Measurements from ENCODE around the gene SLC25A48.

Gene SLC25A48

DNA sequence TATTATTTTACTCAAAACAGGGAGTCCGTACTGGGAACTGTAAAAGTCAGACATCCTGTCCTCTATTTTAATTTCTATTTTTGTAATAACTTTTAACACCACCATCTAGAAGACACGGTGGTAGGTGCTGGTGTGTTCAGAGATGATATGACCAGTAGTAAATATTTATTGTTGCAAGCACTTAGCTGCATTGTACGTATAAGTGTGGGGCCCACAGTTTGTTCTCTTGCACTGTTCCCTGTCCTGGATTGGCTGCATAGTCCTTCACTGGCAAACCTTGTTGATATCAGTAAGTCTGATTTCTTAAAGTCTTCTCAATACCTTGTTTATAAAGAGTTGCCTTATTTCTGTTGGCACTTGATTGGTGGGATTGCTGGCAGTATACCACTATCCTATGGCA is 85.7 kb downstream of the SLC25A48 start:
- H3K36me3 ChIP-seq (ENCODE audit: control insufficient read depth, insufficient read depth, low read length) = no peaks in the 10 kb centered on the region
- H3K27me3 ChIP-seq (ENCODE audit: control insufficient read depth, insufficient read depth, low read length) = peaks cover 8% of the 10 kb centered on the region
- no peak overlapping the region for H3K9ac ChIP-seq (ENCODE audit: low read length)
- no peaks in the 10 kb centered on the region for H3K4me1 ChIP-seq (ENCODE audit: control insufficient read depth, insufficient read depth, low read length)
- no peaks in the 10 kb centered on the region for H3K9me3 ChIP-seq (ENCODE audit: control insufficient read depth, low read length)
- no peak overlapping the region for H3K4me3 ChIP-seq (ENCODE audit: low read length)

DNA sequence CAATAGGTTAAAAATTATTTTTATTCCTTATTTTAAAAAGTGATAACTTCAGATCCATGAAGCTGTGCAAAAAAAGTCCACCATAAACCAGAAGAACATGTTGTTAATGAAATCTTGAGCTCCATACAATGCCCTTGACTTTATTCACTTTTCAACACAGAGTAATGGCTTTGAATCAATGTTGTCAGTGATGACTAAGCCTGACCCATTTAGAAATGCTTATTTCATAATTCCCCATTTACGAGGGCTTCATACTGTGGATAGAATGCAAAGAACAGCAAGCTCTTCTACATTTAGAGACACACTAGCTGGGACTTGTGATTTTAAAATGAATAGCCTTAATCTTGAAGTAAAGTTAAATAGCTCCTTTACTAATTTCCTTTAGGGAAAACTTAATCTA is 86.9 kb downstream of the SLC25A48 start:
- no peaks in the 10 kb centered on the region for H3K4me1 ChIP-seq (ENCODE audit: control insufficient read depth, insufficient read depth, low read length)
- no peak overlapping the region for H3K4me3 ChIP-seq (ENCODE audit: low read length)
- no peaks in the 10 kb centered on the region for H3K36me3 ChIP-seq (ENCODE audit: control insufficient read depth, insufficient read depth, low read length)
- H3K9me3 ChIP-seq (ENCODE audit: control insufficient read depth, low read length) = no peaks in the 10 kb centered on the region
- H3K9ac ChIP-seq (ENCODE audit: low read length) = no peak overlapping the region
- peaks cover 8% of the 10 kb centered on the region for H3K27me3 ChIP-seq (ENCODE audit: control insufficient read depth, insufficient read depth, low read length)

DNA sequence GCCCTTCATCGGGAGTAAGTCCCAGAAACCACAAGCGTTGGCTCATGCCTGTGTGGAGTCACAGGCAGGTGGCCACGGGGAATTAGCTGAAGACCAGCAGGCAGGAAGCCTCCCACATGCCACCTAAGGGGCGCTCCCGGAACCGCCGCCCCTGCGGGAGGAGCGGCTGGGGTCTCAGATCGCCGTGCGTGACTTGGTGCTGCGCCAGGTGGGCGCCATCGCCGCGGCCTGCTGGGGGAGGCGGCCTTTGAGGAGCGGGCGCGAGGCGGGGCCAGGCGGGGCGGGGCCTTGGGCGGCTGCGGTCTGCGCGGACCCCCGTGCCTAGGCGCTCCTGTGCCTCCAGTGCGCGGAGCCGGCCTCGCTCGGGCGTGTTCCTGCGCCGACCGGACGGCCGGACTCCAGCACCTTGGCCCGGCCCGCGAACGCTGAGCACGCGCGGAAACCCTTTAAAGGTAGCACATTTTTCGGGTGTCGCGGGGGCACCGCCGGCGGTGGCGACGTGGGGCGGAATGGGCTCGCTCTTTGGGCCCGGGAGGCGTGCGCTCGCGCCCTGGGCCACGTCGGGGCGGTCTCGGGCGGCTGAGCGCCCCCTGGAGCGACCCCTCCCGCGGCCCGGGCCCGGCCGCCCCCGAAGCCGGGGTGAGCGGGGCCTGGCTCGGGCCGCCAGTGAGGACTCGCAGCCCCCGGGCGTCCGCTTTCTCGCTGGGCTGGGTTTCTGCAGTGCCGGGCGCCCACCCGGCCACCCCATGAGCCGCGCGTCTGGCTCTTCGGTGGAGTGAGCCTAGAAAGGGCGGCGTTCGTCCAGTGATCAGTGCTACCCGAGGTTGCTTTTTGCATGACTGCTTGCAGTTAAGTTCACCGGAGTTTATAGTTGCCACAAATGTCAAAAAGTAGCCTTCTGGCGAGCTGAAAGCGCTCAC is 95.8 kb downstream of the SLC25A48 start:
- Histone ChIP-seq H3K36me3 (ENCODE audit: control insufficient read depth, insufficient read depth, low read length) (no peaks in the 10 kb centered on the region), H3K4me3 (ENCODE audit: low read length) (no peak overlapping the region), H3K9ac (ENCODE audit: low read length) (no peak overlapping the region), H3K4me1 (ENCODE audit: control insufficient read depth, insufficient read depth, low read length) (no peaks in the 10 kb centered on the region), H3K27me3 (ENCODE audit: control insufficient read depth, insufficient read depth, low read length) (peaks cover 31% of the 10 kb centered on the region), H3K9me3 (ENCODE audit: control insufficient read depth, low read length) (no peaks in the 10 kb centered on the region)

DNA sequence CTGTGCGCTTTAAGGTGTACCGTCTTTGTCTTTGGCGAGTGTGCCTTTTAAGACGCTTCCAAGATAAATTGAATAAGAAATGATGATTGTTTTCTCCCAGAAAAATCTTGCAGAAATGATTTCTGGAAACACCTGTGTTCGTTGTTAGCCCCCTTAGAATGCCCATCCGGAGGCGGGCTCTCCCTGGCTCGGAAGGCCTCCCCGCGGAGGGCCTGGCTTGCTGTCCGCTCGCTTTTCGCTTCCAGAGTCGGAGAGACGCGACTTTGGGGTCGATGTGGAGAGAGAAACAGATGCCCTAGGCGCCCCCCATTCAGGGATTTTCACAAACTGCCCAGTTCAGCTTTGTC is 96.5 kb downstream of the SLC25A48 start:
- Histone ChIP-seq H3K4me1 (ENCODE audit: control insufficient read depth, insufficient read depth, low read length) (no peaks in the 10 kb centered on the region), H3K9ac (ENCODE audit: low read length) (no peak overlapping the region), H3K9me3 (ENCODE audit: control insufficient read depth, low read length) (no peaks in the 10 kb centered on the region), H3K36me3 (ENCODE audit: control insufficient read depth, insufficient read depth, low read length) (no peaks in the 10 kb centered on the region), H3K4me3 (ENCODE audit: low read length) (no peak overlapping the region), H3K27me3 (ENCODE audit: control insufficient read depth, insufficient read depth, low read length) (peaks cover 31% of the 10 kb centered on the region)

DNA sequence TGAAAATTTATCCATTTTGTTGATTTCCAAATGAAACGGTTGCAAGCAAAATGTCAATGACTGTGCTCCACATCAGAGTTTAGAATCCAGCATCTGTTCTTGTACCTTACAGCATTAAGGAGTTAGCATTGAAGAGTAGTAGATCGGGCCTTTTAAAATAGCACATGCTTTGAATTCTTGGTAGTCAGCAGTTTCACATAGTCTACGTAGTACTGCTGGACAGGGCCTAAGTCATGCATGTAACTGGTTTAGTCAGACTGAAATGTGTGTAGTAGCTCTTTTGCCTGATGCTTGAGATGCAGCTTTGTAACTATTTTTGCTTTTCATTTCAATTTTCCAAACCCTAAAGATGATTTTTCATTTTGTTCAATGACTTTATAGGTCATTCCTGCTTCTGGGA is 100.5 kb downstream of the SLC25A48 start:
- no peaks in the 10 kb centered on the region for H3K9me3 ChIP-seq (ENCODE audit: control insufficient read depth, low read length)
- peaks cover 28% of the 10 kb centered on the region for H3K27me3 ChIP-seq (ENCODE audit: control insufficient read depth, insufficient read depth, low read length)
- H3K36me3 ChIP-seq (ENCODE audit: control insufficient read depth, insufficient read depth, low read length) = no peaks in the 10 kb centered on the region
- H3K9ac ChIP-seq (ENCODE audit: low read length) = no peak overlapping the region
- H3K4me3 ChIP-seq (ENCODE audit: low read length) = no peak overlapping the region
- no peaks in the 10 kb centered on the region for H3K4me1 ChIP-seq (ENCODE audit: control insufficient read depth, insufficient read depth, low read length)

DNA sequence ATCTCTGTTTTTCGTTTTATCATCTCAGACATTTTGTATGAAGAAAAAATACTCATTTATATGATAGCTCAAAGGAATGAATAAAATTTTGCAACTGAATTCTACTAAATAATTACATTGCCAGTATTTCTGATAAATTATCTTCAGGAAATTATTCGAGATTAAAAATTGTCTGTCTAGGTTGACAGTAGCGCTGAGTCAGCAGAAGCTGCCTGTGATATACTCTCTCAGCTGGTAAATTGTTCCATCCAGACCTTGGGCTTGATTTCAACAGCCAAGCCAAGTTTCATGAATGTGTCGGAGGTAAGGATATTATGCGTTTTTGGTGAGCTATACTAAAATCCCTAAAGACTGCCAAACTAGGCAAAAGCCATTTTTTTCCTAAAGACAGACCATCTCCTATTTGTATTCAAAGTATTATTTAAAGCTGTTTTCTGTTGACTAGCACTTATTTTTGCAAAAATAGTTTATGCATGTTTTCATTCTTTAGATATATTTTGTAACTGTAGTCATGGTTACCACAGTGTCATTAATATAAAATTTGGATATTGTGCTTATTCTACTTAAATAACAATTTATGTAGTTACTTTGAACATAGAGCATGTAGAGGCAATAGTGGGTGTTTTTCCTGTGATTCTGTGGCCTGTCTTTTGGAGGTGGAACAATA is 102.9 kb downstream of the SLC25A48 start:
- Histone ChIP-seq H3K9me3 (ENCODE audit: control insufficient read depth, low read length) (no peaks in the 10 kb centered on the region), H3K27me3 (ENCODE audit: control insufficient read depth, insufficient read depth, low read length) (peaks cover 7% of the 10 kb centered on the region), H3K9ac (ENCODE audit: low read length) (no peak overlapping the region), H3K36me3 (ENCODE audit: control insufficient read depth, insufficient read depth, low read length) (no peaks in the 10 kb centered on the region), H3K4me1 (ENCODE audit: control insufficient read depth, insufficient read depth, low read length) (no peaks in the 10 kb centered on the region), H3K4me3 (ENCODE audit: low read length) (no peak overlapping the region)
